ENCODE data around the gene ZNF615.
"Not testable (repeated sequence)": the region's sequence is repeated elsewhere in the genome, so short reads cannot be mapped to it uniquely, and the experiment has no call there.

Gene ZNF615

GRCh38 chr19:52028027-52028779 lies 20.2 kb upstream of the ZNF615 start, which contains the start of gene ZNF614:
Gene ZNF614 (minus strand): TSS chr19:52028379. CDS start chr19:52025745, 2,634 bp downstream.
- peak within 1 kb of the TSS; percentile 90 for H3K4me3 ChIP-seq (ENCODE audit: low read depth, low read length)
- DNase-seq (ENCODE audit: low read depth, low spot score): peak; percentile 91
- in situ Hi-C loops (cut with HindIII; ENCODE audit: low sequenced_read_pairs): no loop called here
- TF ChIP-seq CTCF (IDR thresholded peaks at IDR 0.05; ENCODE audit: low read depth, low read length): no peak

- in situ Hi-C loops (cut with HindIII; ENCODE audit: low sequenced_read_pairs); H3K4me3 ChIP-seq (ENCODE audit: low read depth, low read length); DNase-seq (ENCODE audit: low read depth, low spot score): not testable (repeated sequence)
Measured at GRCh38 chr19:52026255-52026990, 18.4 kb upstream of the ZNF615 start.

GRCh38 chr19:52024478-52024877 lies 16.5 kb upstream of the ZNF615 start:
- in situ Hi-C loops (cut with HindIII; ENCODE audit: low sequenced_read_pairs); DNase-seq (ENCODE audit: low read depth, low spot score); H3K4me3 ChIP-seq (ENCODE audit: low read depth, low read length): not testable (repeated sequence)

- DNase-seq (ENCODE audit: low read depth, low spot score): no peak
- in situ Hi-C loops (cut with HindIII; ENCODE audit: low sequenced_read_pairs): no loop called here
- H3K4me3 ChIP-seq (ENCODE audit: low read depth, low read length): no peak overlapping the region
- no peak for TF ChIP-seq CTCF (IDR thresholded peaks at IDR 0.05; ENCODE audit: low read depth, low read length)
Measured at GRCh38 chr19:52022193-52022592, 14.2 kb upstream of the ZNF615 start.

- in situ Hi-C loops (cut with HindIII; ENCODE audit: low sequenced_read_pairs): no loop called here
- TF ChIP-seq CTCF (IDR thresholded peaks at IDR 0.05; ENCODE audit: low read depth, low read length): no peak
- no peak overlapping the region for H3K4me3 ChIP-seq (ENCODE audit: low read depth, low read length)
- DNase-seq (ENCODE audit: low read depth, low spot score): no peak
Measured at GRCh38 chr19:52020506-52020905, 12.5 kb upstream of the ZNF615 start.

GRCh38 chr19:52010674-52011073 lies 2.7 kb upstream of the ZNF615 start:
- DNase-seq (ENCODE audit: low read depth, low spot score): no peak
- no peak for TF ChIP-seq CTCF (IDR thresholded peaks at IDR 0.05; ENCODE audit: low read depth, low read length)
- H3K4me3 ChIP-seq (ENCODE audit: low read depth, low read length): no peak overlapping the region
- in situ Hi-C loops (cut with HindIII; ENCODE audit: low sequenced_read_pairs): no loop called here

- peak overlapping the region; percentile 85 for H3K4me3 ChIP-seq (ENCODE audit: low read depth, low read length)
- no peak for DNase-seq (ENCODE audit: low read depth, low spot score)
- in situ Hi-C loops (cut with HindIII; ENCODE audit: low sequenced_read_pairs): no loop called here
- TF ChIP-seq CTCF (IDR thresholded peaks at IDR 0.05; ENCODE audit: low read depth, low read length): no peak
Measured at GRCh38 chr19:52007451-52007805, 583 bp downstream of the ZNF615 start.

Data from astrocyte of the spinal cord (primary cell).